ENCODE data around the gene THOC6.
A peak's percentile ranks its signal among the peaks of the same experiment; 100 is the strongest.

The THOC6 gene

DNA sequence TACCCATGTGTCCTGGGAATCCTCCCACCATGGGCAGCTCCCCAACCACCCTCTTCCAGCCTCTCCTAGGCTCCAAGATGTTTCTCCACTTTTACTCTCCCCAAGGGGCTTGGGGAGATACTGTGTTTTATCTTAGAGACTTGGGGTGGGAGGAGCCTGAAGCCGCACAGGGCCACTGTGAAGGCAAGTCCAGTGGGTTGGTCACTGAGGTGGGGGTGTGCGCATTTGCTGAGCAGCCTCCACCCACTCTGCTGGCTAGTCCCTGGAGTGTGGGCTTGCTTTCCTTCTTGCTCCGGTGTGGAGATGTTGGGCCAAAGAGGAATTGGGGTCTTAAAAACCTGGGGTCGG, 15.2 kb upstream of the THOC6 start:
- Histone ChIP-seq H3K36me3 (ENCODE audit: control insufficient read depth, insufficient read depth, low read length) (no peaks in the 10 kb centered on the region; the same call in 1 of the 2 replicates), H3K4me3 (ENCODE audit: low read depth, low read length) (peak overlapping the region; percentile 41; the same call in 1 of the 2 replicates), H3K27me3 (ENCODE audit: control insufficient read depth, insufficient read depth, low read length) (0 out of 2 replicates have a peak, but pooled peaks cover 7% of the 10 kb centered on the region), H3K9ac (ENCODE audit: low read depth, low read length) (peak overlapping the region; percentile 30; the same call in 1 of the 2 replicates), H3K4me1 (ENCODE audit: control insufficient read depth, insufficient read depth, low read length) (peaks cover 67% of the 10 kb centered on the region), H3K27ac (ENCODE audit: low read depth, low read length) (peak overlapping the region; percentile 98), H3K9me3 (ENCODE audit: control insufficient read depth, insufficient read depth, low read length) (no peaks in the 10 kb centered on the region)

DNA sequence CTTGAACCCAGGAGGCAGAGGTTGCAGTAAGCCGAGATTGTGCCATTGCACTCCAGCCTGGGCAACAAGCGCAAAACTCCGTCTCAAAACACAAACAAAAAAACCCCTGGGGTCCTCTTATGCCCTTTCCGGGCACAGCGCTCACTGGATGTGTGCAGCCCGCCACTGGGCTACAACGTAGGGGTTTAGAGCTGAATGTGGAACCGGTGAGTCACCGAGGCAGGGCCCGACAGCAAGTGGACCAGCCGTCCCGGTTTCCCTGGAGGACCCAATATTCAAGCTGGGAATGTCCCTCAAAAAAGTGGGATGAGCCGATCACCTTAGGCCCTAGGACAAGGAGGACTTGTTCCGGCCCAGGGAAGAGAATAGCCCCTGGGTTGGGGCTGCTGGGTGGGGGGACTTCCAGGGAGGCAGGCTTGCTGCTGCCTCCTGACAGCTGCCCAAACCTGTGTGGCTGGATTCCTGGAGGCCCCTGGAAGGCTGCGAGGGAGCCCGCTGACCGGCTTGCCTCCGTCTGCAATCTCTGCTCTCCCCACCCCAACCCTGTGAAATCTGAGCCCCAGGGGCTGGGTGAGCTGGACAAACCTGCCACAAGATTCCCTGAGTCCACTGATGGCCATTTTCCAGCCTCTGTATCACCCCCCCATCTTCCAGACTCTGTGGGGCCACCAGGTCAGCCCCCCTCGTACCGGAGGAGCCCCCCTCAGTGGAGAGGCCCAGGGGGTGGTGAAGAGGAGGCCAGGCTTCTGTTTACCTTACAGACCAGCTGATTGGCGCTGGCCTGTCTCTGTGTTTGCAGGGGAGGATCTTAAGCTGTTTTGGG, 14.1 kb upstream of the THOC6 start:
- H3K27me3 ChIP-seq (ENCODE audit: control insufficient read depth, insufficient read depth, low read length), result 0 out of 2 replicates have a peak, but pooled peaks cover 7% of the 10 kb centered on the region
- peak overlapping the region; percentile 98 for H3K27ac ChIP-seq (ENCODE audit: low read depth, low read length)
- H3K9ac ChIP-seq (ENCODE audit: low read depth, low read length), result peak overlapping the region; percentile 60
- peaks cover 1% of the 10 kb centered on the region for H3K36me3 ChIP-seq (ENCODE audit: control insufficient read depth, insufficient read depth, low read length)
- no peaks in the 10 kb centered on the region for H3K9me3 ChIP-seq (ENCODE audit: control insufficient read depth, insufficient read depth, low read length)
- peaks cover 76% of the 10 kb centered on the region for H3K4me1 ChIP-seq (ENCODE audit: control insufficient read depth, insufficient read depth, low read length)
- peak overlapping the region; percentile 52 for H3K4me3 ChIP-seq (ENCODE audit: low read depth, low read length)

DNA sequence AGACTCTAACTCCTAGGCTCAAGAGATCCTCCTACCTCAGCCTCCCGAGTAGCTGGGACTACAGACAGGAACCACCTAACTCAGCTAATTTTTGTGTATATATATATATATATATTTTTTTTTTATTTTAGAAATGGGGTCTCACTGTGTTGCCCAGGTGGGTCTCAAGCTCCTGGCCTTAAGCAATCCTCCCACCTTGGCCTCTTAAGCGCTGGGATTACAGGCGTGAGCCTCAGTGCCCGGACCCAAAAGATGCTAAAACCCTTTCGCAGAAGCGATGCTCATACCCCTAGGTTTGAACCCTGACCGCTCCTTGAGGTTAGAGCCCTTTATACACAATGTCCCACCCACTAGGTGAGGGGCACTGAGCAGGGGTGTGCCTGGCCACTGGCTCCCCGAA, 13.3 kb upstream of the THOC6 start:
- peaks cover 9% of the 10 kb centered on the region for H3K36me3 ChIP-seq (ENCODE audit: control insufficient read depth, insufficient read depth, low read length)
- peak overlapping the region; percentile 52; the same call in 1 of the 2 replicates for H3K4me3 ChIP-seq (ENCODE audit: low read depth, low read length)
- no peaks in the 10 kb centered on the region for H3K9me3 ChIP-seq (ENCODE audit: control insufficient read depth, insufficient read depth, low read length)
- H3K27ac ChIP-seq (ENCODE audit: low read depth, low read length), result peak overlapping the region; percentile 98
- 0 out of 2 replicates have a peak, but pooled peaks cover 7% of the 10 kb centered on the region for H3K27me3 ChIP-seq (ENCODE audit: control insufficient read depth, insufficient read depth, low read length)
- no peak overlapping the region for H3K9ac ChIP-seq (ENCODE audit: low read depth, low read length)
- H3K4me1 ChIP-seq (ENCODE audit: control insufficient read depth, insufficient read depth, low read length), result peaks cover 81% of the 10 kb centered on the region

DNA sequence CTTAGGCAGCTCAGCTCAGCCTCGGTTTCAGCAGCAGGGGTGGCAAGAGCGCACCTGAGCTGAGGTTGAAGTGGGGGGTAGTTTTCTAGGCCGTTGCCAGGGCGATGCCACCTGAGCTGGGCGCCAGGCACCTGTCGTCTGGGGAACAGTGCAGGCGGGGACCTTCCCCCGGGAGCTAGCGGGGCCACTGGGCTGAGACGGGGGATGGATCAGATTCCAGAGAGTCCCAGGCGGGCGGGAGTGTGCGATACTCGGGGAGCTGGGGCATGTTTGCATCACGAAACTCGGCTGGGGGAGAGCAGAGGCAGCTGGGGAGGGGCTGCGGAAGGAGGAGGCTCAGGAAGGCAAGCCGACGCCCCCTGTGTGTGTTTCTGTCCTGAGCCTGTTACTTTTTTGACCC, 11.6 kb upstream of the THOC6 start:
- H3K27ac ChIP-seq (ENCODE audit: low read depth, low read length), result peak overlapping the region; percentile 44
- H3K36me3 ChIP-seq (ENCODE audit: control insufficient read depth, insufficient read depth, low read length), result peaks cover 17% of the 10 kb centered on the region
- H3K27me3 ChIP-seq (ENCODE audit: control insufficient read depth, insufficient read depth, low read length), result 0 out of 2 replicates have a peak, but pooled peaks cover 7% of the 10 kb centered on the region
- no peak overlapping the region for H3K9ac ChIP-seq (ENCODE audit: low read depth, low read length)
- H3K4me3 ChIP-seq (ENCODE audit: low read depth, low read length), result peak overlapping the region; percentile 51
- peaks cover 73% of the 10 kb centered on the region for H3K4me1 ChIP-seq (ENCODE audit: control insufficient read depth, insufficient read depth, low read length)
- no peaks in the 10 kb centered on the region for H3K9me3 ChIP-seq (ENCODE audit: control insufficient read depth, insufficient read depth, low read length)

DNA sequence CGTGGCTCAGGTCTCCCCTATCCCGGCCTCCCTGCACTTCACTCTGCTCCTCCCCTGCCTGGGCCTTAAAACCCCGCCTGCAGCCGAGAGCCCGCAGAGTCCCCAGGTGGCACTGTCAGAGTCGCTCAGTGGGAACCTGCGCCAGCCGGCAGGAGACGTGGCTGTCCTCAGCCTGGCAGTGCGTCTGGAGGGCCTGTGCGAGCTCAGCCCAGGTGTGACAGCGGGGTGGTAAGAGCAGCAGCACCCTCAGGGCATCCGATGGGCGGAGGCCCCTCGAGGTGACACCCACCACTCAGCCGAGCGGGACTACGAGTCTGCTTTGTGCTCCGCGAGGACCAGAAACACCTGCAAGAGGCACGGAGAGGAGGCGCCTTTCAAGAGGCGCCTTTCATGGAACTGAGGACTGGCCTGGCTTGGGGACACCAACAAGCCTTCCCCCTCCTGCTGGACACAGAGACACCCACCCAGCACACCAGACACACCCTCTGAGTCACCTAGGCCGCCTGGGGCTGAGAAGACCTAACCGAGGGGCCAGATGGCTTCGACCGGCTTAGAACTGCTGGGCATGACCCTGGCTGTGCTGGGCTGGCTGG, 10.9 kb upstream of the THOC6 start, which contains the start of gene CLDN9:
Gene CLDN9 (plus strand): TSS at position 96 of the 593 bp plus-strand sequence. CDS start 440 bp downstream, at position 536.
- H3K4me3 ChIP-seq (ENCODE audit: low read depth, low read length), result peak within 1 kb of the TSS; percentile 51
- peaks cover 66% of the 10 kb centered on the region for H3K4me1 ChIP-seq (ENCODE audit: control insufficient read depth, insufficient read depth, low read length)
- no peaks in the 10 kb centered on the region for H3K9me3 ChIP-seq (ENCODE audit: control insufficient read depth, insufficient read depth, low read length)
- peak within 1 kb of the TSS; percentile 44 for H3K27ac ChIP-seq (ENCODE audit: low read depth, low read length)
- H3K27me3 ChIP-seq (ENCODE audit: control insufficient read depth, insufficient read depth, low read length), result 0 out of 2 replicates have a peak, but pooled peaks cover 7% of the 10 kb centered on the region
- no peak within 1 kb of the TSS for H3K9ac ChIP-seq (ENCODE audit: low read depth, low read length)
- peaks cover 17% of the 10 kb centered on the region for H3K36me3 ChIP-seq (ENCODE audit: control insufficient read depth, insufficient read depth, low read length)

DNA sequence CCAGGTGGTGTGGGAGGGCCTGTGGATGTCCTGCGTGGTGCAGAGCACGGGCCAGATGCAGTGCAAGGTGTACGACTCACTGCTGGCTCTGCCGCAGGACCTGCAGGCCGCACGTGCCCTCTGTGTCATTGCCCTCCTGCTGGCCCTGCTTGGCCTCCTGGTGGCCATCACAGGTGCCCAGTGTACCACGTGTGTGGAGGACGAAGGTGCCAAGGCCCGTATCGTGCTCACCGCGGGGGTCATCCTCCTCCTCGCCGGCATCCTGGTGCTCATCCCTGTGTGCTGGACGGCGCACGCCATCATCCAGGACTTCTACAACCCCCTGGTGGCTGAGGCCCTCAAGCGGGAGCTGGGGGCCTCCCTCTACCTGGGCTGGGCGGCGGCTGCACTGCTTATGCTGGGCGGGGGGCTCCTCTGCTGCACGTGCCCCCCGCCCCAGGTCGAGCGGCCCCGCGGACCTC, 10.3 kb upstream of the THOC6 start:
- Histone ChIP-seq H3K27ac (ENCODE audit: low read depth, low read length) (no peak overlapping the region), H3K27me3 (ENCODE audit: control insufficient read depth, insufficient read depth, low read length) (0 out of 2 replicates have a peak, but pooled peaks cover 7% of the 10 kb centered on the region), H3K9ac (ENCODE audit: low read depth, low read length) (no peak overlapping the region), H3K4me3 (ENCODE audit: low read depth, low read length) (no peak overlapping the region), H3K4me1 (ENCODE audit: control insufficient read depth, insufficient read depth, low read length) (peaks cover 65% of the 10 kb centered on the region), H3K9me3 (ENCODE audit: control insufficient read depth, insufficient read depth, low read length) (no peaks in the 10 kb centered on the region), H3K36me3 (ENCODE audit: control insufficient read depth, insufficient read depth, low read length) (peaks cover 17% of the 10 kb centered on the region)

DNA sequence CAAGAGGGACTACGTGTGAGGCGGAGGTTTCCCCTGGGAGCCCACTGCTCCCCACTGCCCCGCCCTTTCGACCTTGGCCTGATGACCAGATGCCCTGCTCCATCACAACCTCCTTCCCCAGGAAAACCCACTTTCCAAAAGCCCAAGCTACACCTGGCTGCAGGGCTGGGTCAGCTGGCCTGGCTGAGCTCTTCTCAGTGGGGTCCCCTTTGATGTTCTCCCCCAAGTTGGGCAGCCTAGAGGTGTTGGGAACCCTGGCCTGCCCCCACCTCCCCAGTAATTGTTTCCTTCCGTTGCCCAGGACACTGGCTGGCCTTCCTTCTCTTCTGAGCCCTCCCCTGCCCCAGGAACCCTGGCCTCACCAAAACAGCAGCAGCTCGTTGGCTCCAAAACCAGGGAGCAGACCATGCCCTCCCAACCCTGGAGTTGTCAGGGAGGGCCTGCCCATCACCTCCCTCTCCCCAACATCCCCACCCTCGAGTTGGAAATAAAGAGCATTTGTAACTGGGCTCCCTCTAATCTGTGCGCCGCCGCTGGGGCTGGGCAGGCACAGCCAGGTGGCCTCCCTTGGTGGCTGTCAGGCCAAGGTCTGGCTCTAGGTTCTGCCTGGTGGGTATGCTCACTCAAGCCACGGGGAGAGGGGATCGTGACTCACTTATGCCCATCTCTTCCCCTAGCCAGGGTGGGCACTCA, 9.7 kb upstream of the THOC6 start:
- peaks cover 59% of the 10 kb centered on the region for H3K4me1 ChIP-seq (ENCODE audit: control insufficient read depth, insufficient read depth, low read length)

DNA sequence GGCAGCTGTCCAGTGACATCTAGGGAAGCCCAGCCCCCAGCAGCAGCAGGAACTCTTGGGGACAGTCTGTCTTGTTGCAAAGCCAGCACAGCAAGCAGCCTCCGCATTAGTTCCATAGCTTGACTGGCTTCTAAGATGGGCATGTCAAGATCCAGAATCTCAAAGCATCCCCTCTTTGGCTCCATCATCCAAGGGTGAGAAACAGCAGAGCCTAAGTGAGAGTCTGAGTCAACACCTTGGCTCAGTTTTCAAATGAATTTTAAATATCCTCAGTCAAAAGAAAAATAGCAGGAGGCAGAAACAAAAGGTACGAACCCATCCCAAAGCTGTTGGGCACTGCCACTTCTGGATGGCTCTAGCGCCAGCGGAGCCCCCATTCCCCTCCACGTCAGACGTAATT, 8.9 kb upstream of the THOC6 start:
- H3K9ac ChIP-seq (ENCODE audit: low read depth, low read length), result no peak overlapping the region

More for the DNA sequence above, 9.7 kb upstream of the THOC6 start:
- Histone ChIP-seq H3K36me3 (ENCODE audit: control insufficient read depth, insufficient read depth, low read length) (peaks cover 17% of the 10 kb centered on the region), H3K27ac (ENCODE audit: low read depth, low read length) (no peak overlapping the region), H3K4me3 (ENCODE audit: low read depth, low read length) (no peak overlapping the region), H3K27me3 (ENCODE audit: control insufficient read depth, insufficient read depth, low read length) (0 out of 2 replicates have a peak, but pooled peaks cover 7% of the 10 kb centered on the region), H3K9me3 (ENCODE audit: control insufficient read depth, insufficient read depth, low read length) (no peaks in the 10 kb centered on the region), H3K9ac (ENCODE audit: low read depth, low read length) (no peak overlapping the region)

DNA sequence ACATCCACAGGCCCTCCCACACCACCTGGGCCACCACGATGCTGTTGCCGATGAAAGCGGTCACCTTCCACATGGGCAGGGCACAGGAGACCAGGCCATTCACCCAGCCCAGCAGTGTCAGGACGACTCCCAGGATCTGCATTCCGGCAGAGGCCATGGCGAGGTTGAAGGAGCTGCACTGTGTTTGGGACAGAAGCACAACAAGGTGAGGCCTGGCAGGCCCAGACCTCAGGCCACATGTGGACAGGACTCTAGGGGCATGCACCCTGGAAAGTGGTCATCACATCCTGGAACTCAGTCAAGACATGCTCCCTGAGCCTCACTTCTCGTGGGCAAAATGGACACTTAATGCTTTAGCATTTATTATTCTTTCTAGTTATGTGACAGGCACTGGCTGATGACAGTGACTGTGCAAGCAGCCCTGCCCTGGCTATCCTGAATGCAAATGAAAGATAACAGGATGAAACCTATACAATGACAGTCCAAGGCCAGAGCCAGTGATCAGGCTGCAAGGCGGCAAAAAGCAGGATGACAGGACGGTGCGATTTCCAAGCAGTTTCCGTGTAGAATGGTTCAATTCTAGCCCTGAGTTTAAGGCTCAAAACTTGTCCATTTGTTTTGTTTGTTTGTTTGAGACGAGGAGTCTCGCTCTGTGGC, 7.8 kb upstream of the THOC6 start:
- Histone ChIP-seq H3K9ac (ENCODE audit: low read depth, low read length) (no peak overlapping the region), H3K9me3 (ENCODE audit: control insufficient read depth, insufficient read depth, low read length) (no peaks in the 10 kb centered on the region), H3K27ac (ENCODE audit: low read depth, low read length) (no peak overlapping the region), H3K4me3 (ENCODE audit: low read depth, low read length) (peak overlapping the region; percentile 18), H3K36me3 (ENCODE audit: control insufficient read depth, insufficient read depth, low read length) (peaks cover 17% of the 10 kb centered on the region), H3K27me3 (ENCODE audit: control insufficient read depth, insufficient read depth, low read length) (0 out of 2 replicates have a peak, but pooled peaks cover 7% of the 10 kb centered on the region), H3K4me1 (ENCODE audit: control insufficient read depth, insufficient read depth, low read length) (peaks cover 44% of the 10 kb centered on the region)

More for the DNA sequence above, 8.9 kb upstream of the THOC6 start:
- H3K36me3 ChIP-seq (ENCODE audit: control insufficient read depth, insufficient read depth, low read length), result peaks cover 17% of the 10 kb centered on the region
- H3K4me3 ChIP-seq (ENCODE audit: low read depth, low read length), result no peak overlapping the region
- no peaks in the 10 kb centered on the region for H3K9me3 ChIP-seq (ENCODE audit: control insufficient read depth, insufficient read depth, low read length)
- H3K27me3 ChIP-seq (ENCODE audit: control insufficient read depth, insufficient read depth, low read length), result 0 out of 2 replicates have a peak, but pooled peaks cover 7% of the 10 kb centered on the region
- peaks cover 52% of the 10 kb centered on the region for H3K4me1 ChIP-seq (ENCODE audit: control insufficient read depth, insufficient read depth, low read length)
- H3K27ac ChIP-seq (ENCODE audit: low read depth, low read length), result no peak overlapping the region

DNA sequence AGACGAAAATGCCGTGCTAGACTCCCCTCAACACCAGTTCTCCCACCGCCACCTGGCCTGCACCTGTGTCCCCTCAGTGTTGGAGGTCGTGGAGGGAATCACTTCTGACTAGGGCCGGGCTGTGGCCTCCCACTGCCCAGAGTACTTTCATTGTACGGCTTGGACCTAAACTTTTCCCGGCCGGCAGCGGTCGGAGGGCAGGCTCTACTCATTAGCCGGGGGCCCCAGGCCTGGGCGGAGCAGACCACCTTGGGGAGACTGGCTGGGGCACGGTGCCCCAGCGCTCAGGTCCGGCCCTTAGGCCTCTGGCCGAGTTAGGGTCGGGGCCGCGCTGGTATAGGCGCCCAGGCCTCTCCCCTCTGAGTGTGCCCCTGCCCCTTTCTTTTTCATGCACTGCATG, 6.5 kb upstream of the THOC6 start:
- H3K4me3 ChIP-seq (ENCODE audit: low read depth, low read length), result peak overlapping the region; percentile 97
- H3K9ac ChIP-seq (ENCODE audit: low read depth, low read length), result peak overlapping the region; percentile 96
- no peaks in the 10 kb centered on the region for H3K27me3 ChIP-seq (ENCODE audit: control insufficient read depth, insufficient read depth, low read length)
- no peaks in the 10 kb centered on the region for H3K9me3 ChIP-seq (ENCODE audit: control insufficient read depth, insufficient read depth, low read length)
- H3K36me3 ChIP-seq (ENCODE audit: control insufficient read depth, insufficient read depth, low read length), result peaks cover 20% of the 10 kb centered on the region
- H3K4me1 ChIP-seq (ENCODE audit: control insufficient read depth, insufficient read depth, low read length), result peaks cover 41% of the 10 kb centered on the region
- H3K27ac ChIP-seq (ENCODE audit: low read depth, low read length), result peak overlapping the region; percentile 99
